CD14-positive monocyte (primary cell): ENCODE measurements around the gene EPAS1. TPM values are rescaled to one million over a fixed set of nuclear protein-coding genes. Genes with fewer than 3 reads are reported as not detected.

Experiments used
- DNase-seq, 3 donors: peaks; one replicate each; pipeline ENCODE4 v3.0.0-alpha.2; 2011 to 2022
- H2AFZ ChIP-seq: 2 replicates; pipeline ENCODE4 v1.6.0; 2012; ENCODE audit warnings: mild to moderate bottlenecking, low read depth, low read length, inconsistent platforms; ENCODE audit not compliant: insufficient read depth, poor library complexity, severe bottlenecking
- H3K27ac ChIP-seq, 2 donors: 1 replicate in 1 of 2; 2 replicates in 1 of 2; pipeline ENCODE4 v1.5.1; 2012 to 2013; ENCODE audit warnings: low read length in 2 of 2, control low read depth in 1 of 2, inconsistent platforms in 1 of 2, low read depth in 1 of 2, mild to moderate bottlenecking in 1 of 2
- H3K27me3 ChIP-seq, 2 donors: one replicate each; pipeline versions ENCODE4 v1.6.0 to v1.6.1; 2011 to 2013; ENCODE audit warnings: low read length in 2 of 2; ENCODE audit not compliant: control insufficient read depth in 2 of 2, insufficient read depth in 2 of 2
- H3K36me3 ChIP-seq, 2 donors: replicated peaks in 1 of 2; 1 replicate in 1 of 2; 2 replicates in 1 of 2; pipeline versions ENCODE4 v1.5.1 to v1.6.1; 2012 to 2013; ENCODE audit warnings: low read length in 2 of 2, control low read depth in 1 of 2, inconsistent platforms in 1 of 2, mild to moderate bottlenecking in 1 of 2; ENCODE audit not compliant: insufficient read depth in 2 of 2, control insufficient read depth in 1 of 2
- H3K4me1 ChIP-seq, 2 donors: 1 replicate in 1 of 2; 2 replicates in 1 of 2; pipeline versions ENCODE4 v1.5.1 to v1.6.1; 2012 to 2013; ENCODE audit warnings: low read length in 2 of 2, control low read depth in 1 of 2, inconsistent platforms in 1 of 2, mild to moderate bottlenecking in 1 of 2, moderate library complexity in 1 of 2; ENCODE audit not compliant: insufficient read depth in 2 of 2, control insufficient read depth in 1 of 2
- H3K4me2 ChIP-seq: replicated peaks from 2 replicates; pipeline ENCODE3; 2012; ENCODE audit warnings: low read length, moderate library complexity, mild to moderate bottlenecking; ENCODE audit not compliant: poor library complexity, severe bottlenecking; ENCODE audit errors: extremely low read depth
- H3K4me3 ChIP-seq, 3 experiments: fragments of 200-600 bp in 1 of 3; sonication (generic) in 1 of 3; replicated peaks in 1 of 3; 1 replicate in 2 of 3; 2 replicates in 1 of 3; pipeline ENCODE4 v1.5.1; 2011 to 2013; ENCODE audit warnings: low read length in 3 of 3, mild to moderate bottlenecking in 3 of 3, control low read depth in 2 of 3, low read depth in 2 of 3, inconsistent platforms in 1 of 3, moderate library complexity in 1 of 3
- H3K79me2 ChIP-seq: 2 replicates; pipeline ENCODE4 v1.6.0; 2012; ENCODE audit warnings: mild to moderate bottlenecking, control low read depth, inconsistent platforms, low read length, moderate library complexity; ENCODE audit not compliant: insufficient read depth
- H3K9ac ChIP-seq: 2 replicates; pipeline ENCODE4 v1.6.0; 2017; ENCODE audit warnings: low read length, mild to moderate bottlenecking; ENCODE audit not compliant: insufficient read depth, poor library complexity, severe bottlenecking
- H3K9me3 ChIP-seq, 2 donors: replicated peaks in 1 of 2; 1 replicate in 1 of 2; 2 replicates in 1 of 2; pipeline versions ENCODE4 v1.5.1 to v1.6.1; 2012 to 2013; ENCODE audit warnings: low read length in 2 of 2, control low read depth in 1 of 2; ENCODE audit not compliant: control insufficient read depth in 1 of 2, insufficient read depth in 1 of 2
- H4K20me1 ChIP-seq: 2 replicates; pipeline ENCODE4 v1.6.0; 2012; ENCODE audit warnings: mild to moderate bottlenecking, low read length, control low read depth, moderate library complexity; ENCODE audit not compliant: insufficient read depth
- H3K27ac Mint-ChIP-seq, 7 donors: one replicate each; pipeline ENCODE4 v1.8.0; 2020; ENCODE audit warnings: mild to moderate bottlenecking in 7 of 7, mixed read lengths in 7 of 7, moderate library complexity in 6 of 7, inconsistent platforms in 2 of 7
- H3K27me3 Mint-ChIP-seq, 3 donors: one replicate each; pipeline ENCODE4 v1.8.0; 2021 to 2022; ENCODE audit warnings: low read depth in 3 of 3, mild to moderate bottlenecking in 3 of 3, mixed read lengths in 3 of 3, moderate library complexity in 3 of 3, inconsistent platforms in 1 of 3
- H3K36me3 Mint-ChIP-seq, 2 donors: one replicate each; pipeline ENCODE4 v1.8.0; 2020; ENCODE audit warnings: mixed read lengths in 2 of 2, inconsistent platforms in 1 of 2, mild to moderate bottlenecking in 1 of 2
- H3K4me1 Mint-ChIP-seq: one replicate; pipeline ENCODE4 v1.8.0; 2020; ENCODE audit warnings: mild to moderate bottlenecking, mixed read lengths
- H3K4me3 Mint-ChIP-seq, 2 donors: one replicate each; pipeline ENCODE4 v1.8.0; 2020; ENCODE audit warnings: mild to moderate bottlenecking in 2 of 2, mixed read lengths in 2 of 2, moderate library complexity in 1 of 2
- H3K9me3 Mint-ChIP-seq, 7 donors: one replicate each; pipeline ENCODE4 v1.8.0; 2020 to 2022; ENCODE audit warnings: mixed read lengths in 7 of 7, mild to moderate bottlenecking in 6 of 7, moderate library complexity in 6 of 7, inconsistent platforms in 2 of 7
- CTCF ChIP-seq: fragments of 200-600 bp; IDR thresholded peaks from one replicate; pipeline ENCODE4 v1.8.0; 2022; ENCODE audit warnings: antibody characterized with exemption, mild to moderate bottlenecking
- WGBS: methylation state at CpG from one replicate; pipeline ENCODE4 v1.1.5; 2013; ENCODE audit warnings: missing lambda C conversion rate; ENCODE audit not compliant: insufficient coverage; 5-methylcytosine and 5-hydroxymethylcytosine counted together
- intact Hi-C, 2 donors: fragments of 100-400 bp; cut with micrococcal nuclease; formaldehyde crosslinking; loops; one replicate each; pipeline versions ENCODE4 v1.15.0 to v1.15.1; 2023
- polyA plus RNA-seq, 3 donors: library from polyadenylated mRNA; depleted of rRNA in 1 of 3; unstranded in 2 of 3; stranded (reverse) in 1 of 3; fragments of 300-500 nt in 2 of 3; fragments of >200 nt in 1 of 3; fragmentation: Illumina TruSeq in 2 of 3; gene quantifications; 1 replicate in 2 of 3; 2 replicates in 1 of 3; pipeline ENCODE4 v1.2.3, GENCODE V29; 2012 to 2021

EPAS1 gene
- polyA plus RNA-seq, 3 donors: 0.11 to 1.0 (median 0.88) TPM

- no peak for DNase-seq
- H3K27me3 ChIP-seq: no peaks in the 10 kb centered on the region
- 96% methylated on average over 3 of the region's 5 CpGs for WGBS
- H3K27me3 Mint-ChIP-seq: peaks cover 0 to 5% (median 2%) of the 10 kb centered on the region in 3 donors
- H3K79me2 ChIP-seq: no peaks in the 10 kb centered on the region
- no peak overlapping the region for H3K27ac Mint-ChIP-seq
- intact Hi-C loops: no loop called here
- no peaks in the 10 kb centered on the region for H3K9me3 ChIP-seq
- TF ChIP-seq CTCF: no peak
- no peak overlapping the region for H2AFZ ChIP-seq
- no peak overlapping the region for H3K27ac ChIP-seq
- no peaks in the 10 kb centered on the region for H3K36me3 ChIP-seq
- no peaks in the 10 kb centered on the region for H4K20me1 ChIP-seq
- peaks cover 7 to 10% of the 10 kb centered on the region in 2 donors for H3K4me1 ChIP-seq
- no peak overlapping the region for H3K9ac ChIP-seq
- no peak overlapping the region for H3K4me3 Mint-ChIP-seq
- no peak overlapping the region for H3K4me3 ChIP-seq
- H3K4me2 ChIP-seq: no peak overlapping the region
- peaks cover 18% of the 10 kb centered on the region for H3K4me1 Mint-ChIP-seq
- no peaks in the 10 kb centered on the region for H3K9me3 Mint-ChIP-seq
- H3K36me3 Mint-ChIP-seq: no peaks in the 10 kb centered on the region
These were observed 13.2 kb downstream of the EPAS1 start for GRCh38 chr2:46310446-46310845.

- H3K27ac Mint-ChIP-seq: no peak overlapping the region
- H3K4me3 Mint-ChIP-seq: no peak overlapping the region
- no CpG with 5 or more reads among the region's 6 CpGs for WGBS
- Histone ChIP-seq H3K27me3 (no peaks in the 10 kb centered on the region), H3K36me3 (no peaks in the 10 kb centered on the region), H4K20me1 (no peaks in the 10 kb centered on the region), H3K27ac (no peak overlapping the region), H3K4me1 (peaks cover 16 to 23% of the 10 kb centered on the region in 2 donors), H3K4me3 (no peak overlapping the region), H3K4me2 (no peak overlapping the region), H2AFZ (no peak overlapping the region), H3K79me2 (no peaks in the 10 kb centered on the region), H3K9me3 (no peaks in the 10 kb centered on the region), H3K9ac (no peak overlapping the region)
- H3K9me3 Mint-ChIP-seq: no peaks in the 10 kb centered on the region
- TF ChIP-seq CTCF: no peak
- peaks cover 0 to 5% (median 2%) of the 10 kb centered on the region in 3 donors for H3K27me3 Mint-ChIP-seq
- no peak for DNase-seq
- H3K36me3 Mint-ChIP-seq: no peaks in the 10 kb centered on the region
- intact Hi-C loops: no loop called here
- peaks cover 26% of the 10 kb centered on the region for H3K4me1 Mint-ChIP-seq
These were observed 14.5 kb downstream of the EPAS1 start for GRCh38 chr2:46311651-46312223.
